Activated T-cell treated with anti-CD3 and anti-CD28 coated beads, Interleukin-2, amount 50 U/mL, for 4 hours (primary cell): ENCODE measurements around the gene ARL5A. TPM values are rescaled to one million over a fixed set of nuclear protein-coding genes. Genes with fewer than 3 reads are reported as not detected.

Experiments
- ATAC-seq, 2 donors: fragments of 200-7000 bp; cut with Tn5 transposase; one replicate each; pipeline ENCODE4 v1.10.0; 2021
- DNase-seq: peaks from one replicate; pipeline ENCODE4 v3.0.0-alpha.2; 2020
- H3K27me3 Mint-ChIP-seq: one replicate; pipeline ENCODE4 v1.8.0; 2021; ENCODE audit warnings: low read depth, mixed read lengths
- H3K36me3 Mint-ChIP-seq: one replicate; pipeline ENCODE4 v1.8.0; 2022; ENCODE audit warnings: mixed read lengths; ENCODE audit not compliant: insufficient read depth
- H3K4me1 Mint-ChIP-seq: one replicate; pipeline ENCODE4 v1.8.0; 2021; ENCODE audit warnings: low read depth, mixed read lengths
- H3K4me3 Mint-ChIP-seq: one replicate; pipeline ENCODE4 v1.8.0; 2021; ENCODE audit warnings: mild to moderate bottlenecking, moderate library complexity, mixed read lengths
- H3K9me3 Mint-ChIP-seq: one replicate; pipeline ENCODE4 v1.8.0; 2021; ENCODE audit warnings: mixed read lengths
- total RNA-seq, 3 donors: library from RNA; stranded (reverse); gene quantifications; one replicate each; pipeline ENCODE4 v1.2.1, GENCODE V29; 2021

The ARL5A gene
- total RNA-seq, 3 donors from 2014 or later: 68.7 to 83.1 (median 81.2) TPM

GRCh38 chr2:151756820-151757219 is 71.4 kb downstream of the ARL5A start:
- no peaks in the 10 kb centered on the region for H3K4me1 Mint-ChIP-seq
- no peak overlapping the region for H3K4me3 Mint-ChIP-seq
- H3K27me3 Mint-ChIP-seq: no peaks in the 10 kb centered on the region

GRCh38 chr2:151754253-151754897 is 73.8 kb downstream of the ARL5A start:
- H3K36me3 Mint-ChIP-seq: peaks cover 5% of the 10 kb centered on the region
- H3K4me1 Mint-ChIP-seq: no peaks in the 10 kb centered on the region
- H3K9me3 Mint-ChIP-seq: no peaks in the 10 kb centered on the region
- DNase-seq: no peak
- no peak for ATAC-seq
- H3K27me3 Mint-ChIP-seq: no peaks in the 10 kb centered on the region
- no peak overlapping the region for H3K4me3 Mint-ChIP-seq

More at GRCh38 chr2:151756820-151757219, 71.4 kb downstream of the ARL5A start:
- peaks cover 6% of the 10 kb centered on the region for H3K36me3 Mint-ChIP-seq
- DNase-seq (no peak), ATAC-seq (no peak)
- H3K9me3 Mint-ChIP-seq: no peaks in the 10 kb centered on the region

GRCh38 chr2:151753540-151753939 is 74.7 kb downstream of the ARL5A start:
- Mint-ChIP-seq H3K4me1 (no peaks in the 10 kb centered on the region), H3K36me3 (peaks cover 7% of the 10 kb centered on the region), H3K4me3 (no peak overlapping the region), H3K27me3 (no peaks in the 10 kb centered on the region), H3K9me3 (no peaks in the 10 kb centered on the region)
- no peak for ATAC-seq
- no peak for DNase-seq

Other genes starting within 250 kb of the ARL5A start
- gene NEB, start 93.9 kb downstream of the ARL5A start, total RNA-seq: under 1 TPM; 0.25 to 0.50 (median 0.46) TPM